Left lobe of liver (tissue), 1 donor: ENCODE measurements around the gene ALMS1. TPM values are rescaled to one million over a fixed set of nuclear protein-coding genes. Genes with fewer than 3 reads are reported as not detected.

ENCODE experiments used
- total RNA-seq: library from RNA; stranded (reverse); gene quantifications from one replicate; pipeline ENCODE4 v1.2.1, GENCODE V29; 2021
- donor health status: DM: no; HTN: yes; CAD: no.

ALMS1 gene
- total RNA-seq, 1 donor from 2014 or later = 6.0 TPM

Other genes with a start within 250 kb of the ALMS1 start
- gene NOTO, start 183.3 kb upstream of the ALMS1 start, total RNA-seq = not detected
- gene SMYD5, start 171.6 kb upstream of the ALMS1 start, total RNA-seq = 6.0 TPM
- gene PRADC1, start 152.6 kb upstream of the ALMS1 start, total RNA-seq = 24.4 TPM
- gene CCT7, start 151.5 kb upstream of the ALMS1 start, total RNA-seq = 93.7 TPM
- gene FBXO41, start 101.4 kb upstream of the ALMS1 start, total RNA-seq = 0.33 TPM
- not detected for gene EGR4, start 92.3 kb upstream of the ALMS1 start, total RNA-seq